WTC11 (cell line): ENCODE results near the gene ARHGEF28. TPM values are rescaled to one million over a fixed set of nuclear protein-coding genes. Genes with fewer than 3 reads are reported as not detected.

Experiments used
- ATAC-seq: fragments of 200-7000 bp; cut with Tn5 transposase; 2 replicates; pipeline ENCODE4 v1.10.0; 2021; ENCODE audit warnings: mild to moderate bottlenecking, moderate library complexity
- CTCF ChIA-PET: fragments of 300-600 bp; sonication (Branson Sonifier 250); formaldehyde crosslinking; loops from one replicate; lab custom pipeline; 2021; ENCODE audit warnings: antibody characterized with exemption; lab: Charles Lee
- POLR2A ChIA-PET: fragments of 350-600 bp; sonication (Branson Sonifier 250); formaldehyde crosslinking; loops from one replicate; lab custom pipeline; 2021; ENCODE audit warnings: antibody characterized with exemption; lab: Charles Lee
- DNase-seq: peaks from one replicate; pipeline ENCODE4 v3.0.0; 2021; ENCODE audit warnings: low spot score
- H3K27ac Mint-ChIP-seq: 2 replicates; pipeline ENCODE4 v1.8.0; 2021; ENCODE audit warnings: mixed read lengths
- H3K27me3 Mint-ChIP-seq: 2 replicates; pipeline ENCODE4 v1.8.0; 2021; ENCODE audit warnings: low read depth, mild to moderate bottlenecking, moderate library complexity, mixed read lengths
- H3K36me3 Mint-ChIP-seq: 2 replicates; pipeline ENCODE4 v1.8.0; 2021; ENCODE audit warnings: mixed read lengths
- H3K4me1 Mint-ChIP-seq: 2 replicates; pipeline ENCODE4 v1.8.0; 2022; ENCODE audit warnings: mixed read lengths
- H3K4me3 Mint-ChIP-seq: 2 replicates; pipeline ENCODE4 v1.8.0; 2021; ENCODE audit warnings: mild to moderate bottlenecking, moderate library complexity, mixed read lengths
- H3K9me3 Mint-ChIP-seq: 2 replicates; pipeline ENCODE4 v1.8.0; 2021; ENCODE audit warnings: mixed read lengths
- ATF6 ChIP-seq: sonication (generic); formaldehyde crosslinking; IDR thresholded peaks from 2 replicates; pipeline ENCODE4 v1.8.1; 2023; ENCODE audit warnings: mild to moderate bottlenecking, missing genetic modification reagents
- CBFB ChIP-seq: sonication (generic); formaldehyde crosslinking; IDR thresholded peaks from 2 replicates; pipeline ENCODE4 v1.8.1; 2022; ENCODE audit warnings: mild to moderate bottlenecking, low read depth, missing genetic modification reagents
- ESRRA ChIP-seq: sonication (generic); formaldehyde crosslinking; IDR thresholded peaks from 2 replicates; pipeline ENCODE4 v1.8.1; 2022; ENCODE audit warnings: mild to moderate bottlenecking, missing genetic modification reagents, borderline replicate concordance
- FOXJ3 ChIP-seq: sonication (generic); formaldehyde crosslinking; IDR thresholded peaks from 2 replicates; pipeline ENCODE4 v1.9.0; 2021; ENCODE audit warnings: missing genetic modification reagents, mild to moderate bottlenecking, borderline replicate concordance
- FOXP1 ChIP-seq: sonication (generic); formaldehyde crosslinking; IDR thresholded peaks from 2 replicates; pipeline ENCODE4 v1.8.0; 2022; ENCODE audit warnings: missing genetic modification reagents, mild to moderate bottlenecking, moderate library complexity, borderline replicate concordance
- FOXP4 ChIP-seq: sonication (generic); formaldehyde crosslinking; IDR thresholded peaks from 2 replicates; pipeline ENCODE4 v1.8.0; 2022; ENCODE audit warnings: mild to moderate bottlenecking, missing genetic modification reagents
- GABPB1 ChIP-seq: sonication (generic); formaldehyde crosslinking; IDR thresholded peaks from 2 replicates; pipeline ENCODE4 v1.8.1; 2023; ENCODE audit warnings: mild to moderate bottlenecking, missing genetic modification reagents
- HMGA2 ChIP-seq: fragments of 250-450 bp; sonication (Bioruptor Pico); IDR thresholded peaks from 2 replicates; pipeline ENCODE4 v1.4.0; 2021; ENCODE audit warnings: mild to moderate bottlenecking, moderate library complexity
- HMGXB4 ChIP-seq: sonication (generic); formaldehyde crosslinking; IDR thresholded peaks from 2 replicates; pipeline ENCODE4 v1.8.1; 2023; ENCODE audit warnings: mild to moderate bottlenecking, moderate library complexity, missing genetic modification reagents
- IRF1 ChIP-seq: sonication (generic); formaldehyde crosslinking; IDR thresholded peaks from 2 replicates; pipeline ENCODE4 v1.8.0; 2023; ENCODE audit warnings: missing genetic modification reagents
- JUN ChIP-seq: sonication (generic); formaldehyde crosslinking; IDR thresholded peaks from 2 replicates; pipeline ENCODE4 v1.8.0; 2023; ENCODE audit warnings: mild to moderate bottlenecking, missing genetic modification reagents
- MXD4 ChIP-seq: fragments of 250-450 bp; sonication (Bioruptor Pico); IDR thresholded peaks from 2 replicates; pipeline ENCODE4 v1.8.0; 2021; ENCODE audit warnings: mild to moderate bottlenecking, moderate library complexity, borderline replicate concordance
- NFATC4 ChIP-seq: fragments of 250-450 bp; sonication (Bioruptor Pico); IDR thresholded peaks from 2 replicates; pipeline ENCODE4 v1.9.0; 2021; ENCODE audit warnings: mild to moderate bottlenecking
- RORB ChIP-seq: fragments of 250-450 bp; sonication (Bioruptor Pico); IDR thresholded peaks from 2 replicates; pipeline ENCODE4 v1.9.0; 2021; ENCODE audit warnings: mild to moderate bottlenecking
- SMAD4 ChIP-seq: sonication (generic); formaldehyde crosslinking; IDR thresholded peaks from 2 replicates; pipeline ENCODE4 v1.8.0; 2022; ENCODE audit warnings: mild to moderate bottlenecking, missing genetic modification reagents
- ZBTB21 ChIP-seq: sonication (generic); formaldehyde crosslinking; IDR thresholded peaks from 2 replicates; pipeline ENCODE4 v1.8.1; 2023; ENCODE audit warnings: mild to moderate bottlenecking, missing genetic modification reagents, borderline replicate concordance
- ZNF396 ChIP-seq: fragments of 250-450 bp; sonication (Bioruptor Pico); IDR thresholded peaks from 2 replicates; pipeline ENCODE4 v1.8.0; 2021; ENCODE audit warnings: mild to moderate bottlenecking, moderate library complexity, borderline replicate concordance
- ZNF416 ChIP-seq: fragments of 250-450 bp; sonication (Bioruptor Pico); IDR thresholded peaks from 2 replicates; pipeline ENCODE4 v1.9.0; 2021; ENCODE audit warnings: mild to moderate bottlenecking, inconsistent platforms
- total RNA-seq: library from RNA; stranded (reverse); gene quantifications from 3 replicates; pipeline ENCODE4 v1.2.3, GENCODE V29; 2021
- TF ChIP-seq, protein P1 (sequence below): fragments of 250-450 bp; sonication (Bioruptor Pico); IDR thresholded peaks from 2 replicates; pipeline ENCODE4 v1.9.0; 2021; ENCODE audit warnings: moderate library complexity, mild to moderate bottlenecking, inconsistent platforms, borderline replicate concordance
- TF ChIP-seq, protein P2 (sequence below): fragments of 250-450 bp; sonication (Bioruptor Pico); IDR thresholded peaks from 2 replicates; pipeline ENCODE4 v1.9.0; 2021; ENCODE audit warnings: mild to moderate bottlenecking
- TF ChIP-seq, protein P3 (sequence below): sonication (generic); formaldehyde crosslinking; IDR thresholded peaks from 2 replicates; pipeline ENCODE4 v1.8.1; 2022; ENCODE audit warnings: mild to moderate bottlenecking, missing genetic modification reagents, moderate library complexity, borderline replicate concordance
- TF ChIP-seq, protein P4 (sequence below): sonication (generic); formaldehyde crosslinking; IDR thresholded peaks from 2 replicates; pipeline ENCODE4 v1.8.0; 2022; ENCODE audit warnings: mild to moderate bottlenecking, missing genetic modification reagents
- TF ChIP-seq, protein P5 (sequence below): fragments of 200-600 bp; IDR thresholded peaks from 2 replicates; pipeline ENCODE4 v1.8.0; 2022; ENCODE audit warnings: antibody characterized with exemption

The ARHGEF28 gene
- total RNA-seq, 1 experiment from 2014 or later, result 0.96 TPM

GRCh38 chr5:73815631-73816030 lies 189.6 kb downstream of the ARHGEF28 start (continued):
- TF ChIP-seq IRF1 (CRISPR knock-in tag) (no peak), SMAD4 (no peak), ESRRA (no peak), MXD4 (CRISPR knock-in tag) (no peak), HMGXB4 (CRISPR knock-in tag) (no peak), CBFB (CRISPR knock-in tag) (no peak), HMGA2 (CRISPR knock-in tag) (no peak), RORB (no peak), NFATC4 (CRISPR knock-in tag) (no peak), ZNF416 (CRISPR knock-in tag) (no peak), FOXP4 (CRISPR knock-in tag) (no peak), FOXJ3 (CRISPR knock-in tag) (no peak)

- Mint-ChIP-seq H3K36me3 (no peaks in the 10 kb centered on the region), H3K27ac (no peak overlapping the region), H3K27me3 (no peaks in the 10 kb centered on the region), H3K4me3 (no peak overlapping the region), H3K4me1 (peaks cover 15% of the 10 kb centered on the region)
- POLR2A ChIA-PET, result no interaction called here
- CTCF ChIA-PET, result no interaction called here
- no peak for DNase-seq
- ATAC-seq, result no peak
- TF ChIP-seq GABPB1, result peak; percentile 52
- TF ChIP-seq ATF6 (CRISPR knock-in tag), result no peak
- TF ChIP-seq, all 79 proteins: peak for 1
- H3K9me3 Mint-ChIP-seq, result no peaks in the 10 kb centered on the region
These were observed 190.8 kb downstream of the ARHGEF28 start for GRCh38 chr5:73816656-73817420.

- no peaks in the 10 kb centered on the region for H3K36me3 Mint-ChIP-seq
- H3K27ac Mint-ChIP-seq, result no peak overlapping the region
- no peak for DNase-seq
- no peak for ATAC-seq
- peaks cover 6% of the 10 kb centered on the region for H3K4me1 Mint-ChIP-seq
- H3K27me3 Mint-ChIP-seq, result no peaks in the 10 kb centered on the region
- ChIA-PET CTCF (no interaction called here), POLR2A (no interaction called here)
- H3K9me3 Mint-ChIP-seq, result no peaks in the 10 kb centered on the region
- no peak overlapping the region for H3K4me3 Mint-ChIP-seq
- TF ChIP-seq, protein P1, sequence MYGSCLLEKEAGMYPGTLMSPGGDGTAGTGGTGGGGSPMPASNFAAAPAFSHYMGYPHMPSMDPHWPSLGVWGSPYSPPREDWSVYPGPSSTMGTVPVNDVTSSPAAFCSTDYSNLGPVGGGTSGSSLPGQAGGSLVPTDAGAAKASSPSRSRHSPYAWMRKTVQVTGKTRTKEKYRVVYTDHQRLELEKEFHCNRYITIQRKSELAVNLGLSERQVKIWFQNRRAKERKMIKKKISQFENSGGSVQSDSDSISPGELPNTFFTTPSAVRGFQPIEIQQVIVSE (CRISPR knock-in tag), result no peak
- no peak for TF ChIP-seq JUN
- TF ChIP-seq, protein P2, sequence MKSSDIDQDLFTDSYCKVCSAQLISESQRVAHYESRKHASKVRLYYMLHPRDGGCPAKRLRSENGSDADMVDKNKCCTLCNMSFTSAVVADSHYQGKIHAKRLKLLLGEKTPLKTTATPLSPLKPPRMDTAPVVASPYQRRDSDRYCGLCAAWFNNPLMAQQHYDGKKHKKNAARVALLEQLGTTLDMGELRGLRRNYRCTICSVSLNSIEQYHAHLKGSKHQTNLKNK (CRISPR knock-in tag), result no peak
- TF ChIP-seq ZBTB21, result no peak
- TF ChIP-seq, protein P3, sequence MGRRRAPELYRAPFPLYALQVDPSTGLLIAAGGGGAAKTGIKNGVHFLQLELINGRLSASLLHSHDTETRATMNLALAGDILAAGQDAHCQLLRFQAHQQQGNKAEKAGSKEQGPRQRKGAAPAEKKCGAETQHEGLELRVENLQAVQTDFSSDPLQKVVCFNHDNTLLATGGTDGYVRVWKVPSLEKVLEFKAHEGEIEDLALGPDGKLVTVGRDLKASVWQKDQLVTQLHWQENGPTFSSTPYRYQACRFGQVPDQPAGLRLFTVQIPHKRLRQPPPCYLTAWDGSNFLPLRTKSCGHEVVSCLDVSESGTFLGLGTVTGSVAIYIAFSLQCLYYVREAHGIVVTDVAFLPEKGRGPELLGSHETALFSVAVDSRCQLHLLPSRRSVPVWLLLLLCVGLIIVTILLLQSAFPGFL, result no peak
- TF ChIP-seq ZNF396 (CRISPR knock-in tag), result no peak
- TF ChIP-seq, protein P4, sequence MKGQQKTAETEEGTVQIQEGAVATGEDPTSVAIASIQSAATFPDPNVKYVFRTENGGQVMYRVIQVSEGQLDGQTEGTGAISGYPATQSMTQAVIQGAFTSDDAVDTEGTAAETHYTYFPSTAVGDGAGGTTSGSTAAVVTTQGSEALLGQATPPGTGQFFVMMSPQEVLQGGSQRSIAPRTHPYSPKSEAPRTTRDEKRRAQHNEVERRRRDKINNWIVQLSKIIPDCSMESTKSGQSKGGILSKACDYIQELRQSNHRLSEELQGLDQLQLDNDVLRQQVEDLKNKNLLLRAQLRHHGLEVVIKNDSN (CRISPR knock-in tag), result no peak
- TF ChIP-seq FOXP1 (CRISPR knock-in tag), result no peak
- TF ChIP-seq, protein P5, sequence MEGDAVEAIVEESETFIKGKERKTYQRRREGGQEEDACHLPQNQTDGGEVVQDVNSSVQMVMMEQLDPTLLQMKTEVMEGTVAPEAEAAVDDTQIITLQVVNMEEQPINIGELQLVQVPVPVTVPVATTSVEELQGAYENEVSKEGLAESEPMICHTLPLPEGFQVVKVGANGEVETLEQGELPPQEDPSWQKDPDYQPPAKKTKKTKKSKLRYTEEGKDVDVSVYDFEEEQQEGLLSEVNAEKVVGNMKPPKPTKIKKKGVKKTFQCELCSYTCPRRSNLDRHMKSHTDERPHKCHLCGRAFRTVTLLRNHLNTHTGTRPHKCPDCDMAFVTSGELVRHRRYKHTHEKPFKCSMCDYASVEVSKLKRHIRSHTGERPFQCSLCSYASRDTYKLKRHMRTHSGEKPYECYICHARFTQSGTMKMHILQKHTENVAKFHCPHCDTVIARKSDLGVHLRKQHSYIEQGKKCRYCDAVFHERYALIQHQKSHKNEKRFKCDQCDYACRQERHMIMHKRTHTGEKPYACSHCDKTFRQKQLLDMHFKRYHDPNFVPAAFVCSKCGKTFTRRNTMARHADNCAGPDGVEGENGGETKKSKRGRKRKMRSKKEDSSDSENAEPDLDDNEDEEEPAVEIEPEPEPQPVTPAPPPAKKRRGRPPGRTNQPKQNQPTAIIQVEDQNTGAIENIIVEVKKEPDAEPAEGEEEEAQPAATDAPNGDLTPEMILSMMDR, result no peak
These were observed 192.4 kb downstream of the ARHGEF28 start for GRCh38 chr5:73818357-73818756.
